ENCODE results near the gene FADS2. TPM values are rescaled to one million over a fixed set of nuclear protein-coding genes. Genes with fewer than 3 reads are reported as not detected.

The FADS2 gene
- total RNA-seq, 2 experiments from 2014 or later, result 0.95 to 2.8 TPM

DNA sequence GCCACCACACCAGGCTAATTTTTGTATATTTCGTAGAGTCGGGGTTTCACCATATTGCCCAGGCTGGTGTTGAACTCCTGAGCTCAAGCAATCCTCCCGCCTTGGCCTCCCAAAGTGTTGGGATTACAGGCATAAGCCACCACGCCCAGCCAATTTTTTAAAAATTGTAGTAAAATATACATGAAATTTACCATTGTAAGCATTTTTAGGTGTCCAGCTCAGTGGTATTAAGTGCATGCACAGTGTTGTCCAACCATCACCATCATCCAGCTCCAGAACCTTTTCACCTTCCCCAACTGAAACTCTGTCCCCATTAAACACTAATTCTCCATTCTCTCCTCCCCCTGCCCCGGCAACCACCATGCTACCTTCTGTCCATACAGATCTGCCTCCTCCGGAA, 54.8 kb downstream of the FADS2 start:
- peaks cover 13% of the 10 kb centered on the region for H3K36me3 ChIP-seq (ENCODE audit: insufficient read depth, low read length)
- H2AFZ ChIP-seq (ENCODE audit: low read length), result no peak overlapping the region
- POLR2A ChIA-PET, result no interaction called here
- intact Hi-C loops (cut with micrococcal nuclease; ENCODE audit: unreplicated experiment), result no loop called here
- no peaks in the 10 kb centered on the region for H4K20me1 ChIP-seq (ENCODE audit: insufficient read depth, low read length)
- DNase-seq (ENCODE audit: low spot score), result no peak
- CTCF ChIA-PET (ENCODE audit: unreplicated experiment), result no interaction called here
- peak overlapping the region; percentile 94 for H3K27ac ChIP-seq (ENCODE audit: low read depth, low read length, poor library complexity, severe bottlenecking)
- peaks cover 67% of the 10 kb centered on the region for H3K4me1 ChIP-seq (ENCODE audit: insufficient read depth, low read length, poor library complexity, severe bottlenecking)
- TF ChIP-seq, protein P1, sequence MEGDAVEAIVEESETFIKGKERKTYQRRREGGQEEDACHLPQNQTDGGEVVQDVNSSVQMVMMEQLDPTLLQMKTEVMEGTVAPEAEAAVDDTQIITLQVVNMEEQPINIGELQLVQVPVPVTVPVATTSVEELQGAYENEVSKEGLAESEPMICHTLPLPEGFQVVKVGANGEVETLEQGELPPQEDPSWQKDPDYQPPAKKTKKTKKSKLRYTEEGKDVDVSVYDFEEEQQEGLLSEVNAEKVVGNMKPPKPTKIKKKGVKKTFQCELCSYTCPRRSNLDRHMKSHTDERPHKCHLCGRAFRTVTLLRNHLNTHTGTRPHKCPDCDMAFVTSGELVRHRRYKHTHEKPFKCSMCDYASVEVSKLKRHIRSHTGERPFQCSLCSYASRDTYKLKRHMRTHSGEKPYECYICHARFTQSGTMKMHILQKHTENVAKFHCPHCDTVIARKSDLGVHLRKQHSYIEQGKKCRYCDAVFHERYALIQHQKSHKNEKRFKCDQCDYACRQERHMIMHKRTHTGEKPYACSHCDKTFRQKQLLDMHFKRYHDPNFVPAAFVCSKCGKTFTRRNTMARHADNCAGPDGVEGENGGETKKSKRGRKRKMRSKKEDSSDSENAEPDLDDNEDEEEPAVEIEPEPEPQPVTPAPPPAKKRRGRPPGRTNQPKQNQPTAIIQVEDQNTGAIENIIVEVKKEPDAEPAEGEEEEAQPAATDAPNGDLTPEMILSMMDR (conservative IDR thresholded peaks at IDR 0.05; ENCODE audit: low read length), result no peak
- no peak for TF ChIP-seq EZH2phosphoT487 (IDR thresholded peaks at IDR 0.05; ENCODE audit: borderline replicate concordance, low read depth, low read length)
- no peaks in the 10 kb centered on the region for H3K9me3 ChIP-seq (ENCODE audit: low read length)
- no TSS peak for BruUV-seq (replicated peaks)
- no peak overlapping the region for H3K4me3 ChIP-seq (ENCODE audit: low read depth, low read length, poor library complexity, severe bottlenecking)
- peaks cover 15% of the 10 kb centered on the region; the same call in 1 of the 2 replicates for H3K79me2 ChIP-seq (ENCODE audit: insufficient read depth, low read depth, low read length)
- no peak overlapping the region for H3K4me2 ChIP-seq (ENCODE audit: low read length)
- no peaks in the 10 kb centered on the region for H3K9me2 ChIP-seq (ENCODE audit: insufficient read depth, low read length)

DNA sequence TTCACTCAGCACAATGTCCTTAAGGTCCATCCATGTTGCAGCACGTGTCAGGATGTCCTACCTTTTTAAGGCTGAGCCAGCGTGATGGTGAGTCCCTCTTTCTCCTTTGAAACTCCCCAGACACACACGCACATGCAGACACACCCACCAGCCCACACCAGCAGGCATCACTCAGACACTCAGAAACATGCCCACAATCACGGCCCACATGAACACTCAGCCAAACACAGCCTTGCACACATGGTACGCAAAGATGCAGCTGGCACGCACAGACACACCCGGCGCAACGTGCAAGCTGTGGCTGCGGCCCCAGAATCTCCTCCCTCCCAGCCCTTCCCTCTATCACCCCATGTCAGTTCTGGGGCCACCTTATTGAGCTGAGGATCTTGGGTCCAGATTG, 55.2 kb downstream of the FADS2 start:
- TF ChIP-seq, protein P1 (conservative IDR thresholded peaks at IDR 0.05; ENCODE audit: low read length), result no peak
- no peak for TF ChIP-seq EZH2phosphoT487 (IDR thresholded peaks at IDR 0.05; ENCODE audit: borderline replicate concordance, low read depth, low read length)

DNA sequence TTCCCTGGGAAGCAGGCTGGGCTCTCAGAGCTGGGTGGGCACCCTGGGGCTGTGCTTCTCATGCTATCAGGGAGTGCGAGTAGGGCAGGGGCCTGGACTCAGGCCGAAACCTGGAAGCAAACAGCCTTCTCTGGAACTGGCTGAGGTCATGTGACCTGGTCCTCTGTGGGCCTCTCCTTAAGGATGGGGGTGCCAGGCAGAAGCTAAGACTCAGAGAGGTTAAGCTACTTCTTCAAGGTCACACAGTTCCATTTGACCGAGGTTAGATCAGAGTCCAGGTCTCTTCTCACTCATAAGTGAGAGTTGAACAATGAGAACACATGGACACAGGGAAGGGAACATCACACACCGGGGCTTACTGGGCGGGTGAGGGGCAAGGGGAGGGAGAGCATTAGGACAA, 55.8 kb downstream of the FADS2 start:
- H3K9me2 ChIP-seq (ENCODE audit: insufficient read depth, low read length), result no peaks in the 10 kb centered on the region
- ChIA-PET POLR2A (interaction anchor here (0.5 kb wide), 1 partner anchor 800 kb away, joined by 6 read pairs; no protein-coding TSS in a partner anchor), CTCF (ENCODE audit: unreplicated experiment) (interaction anchor here (0.9 kb wide), 1 partner anchor 15 kb away, joined by 3 read pairs; no protein-coding TSS in a partner anchor)
- peaks cover 3% of the 10 kb centered on the region for H3K36me3 ChIP-seq (ENCODE audit: insufficient read depth, low read length)
- no peaks in the 10 kb centered on the region for H3K9me3 ChIP-seq (ENCODE audit: low read length)
- no peak overlapping the region for H2AFZ ChIP-seq (ENCODE audit: low read length)
- no peak overlapping the region for H3K27ac ChIP-seq (ENCODE audit: low read depth, low read length, poor library complexity, severe bottlenecking)
- H3K79me2 ChIP-seq (ENCODE audit: insufficient read depth, low read depth, low read length), result peaks cover 11% of the 10 kb centered on the region; the same call in 1 of the 2 replicates
- H4K20me1 ChIP-seq (ENCODE audit: insufficient read depth, low read length), result no peaks in the 10 kb centered on the region
- H3K4me2 ChIP-seq (ENCODE audit: low read length), result no peak overlapping the region
- no peak for DNase-seq (ENCODE audit: low spot score)
- intact Hi-C loops (cut with micrococcal nuclease; ENCODE audit: unreplicated experiment), result no loop called here
- TF ChIP-seq, protein P1 (conservative IDR thresholded peaks at IDR 0.05; ENCODE audit: low read length), result no peak
- TF ChIP-seq EZH2phosphoT487 (IDR thresholded peaks at IDR 0.05; ENCODE audit: borderline replicate concordance, low read depth, low read length), result no peak
- peaks cover 57% of the 10 kb centered on the region for H3K4me1 ChIP-seq (ENCODE audit: insufficient read depth, low read length, poor library complexity, severe bottlenecking)
- H3K4me3 ChIP-seq (ENCODE audit: low read depth, low read length, poor library complexity, severe bottlenecking), result no peak overlapping the region
- no TSS peak for BruUV-seq (replicated peaks)

More for the DNA sequence above, 55.2 kb downstream of the FADS2 start:
- no peak for DNase-seq (ENCODE audit: low spot score)
- no peaks in the 10 kb centered on the region for H3K9me2 ChIP-seq (ENCODE audit: insufficient read depth, low read length)
- H3K4me1 ChIP-seq (ENCODE audit: insufficient read depth, low read length, poor library complexity, severe bottlenecking), result peaks cover 63% of the 10 kb centered on the region
- H3K9me3 ChIP-seq (ENCODE audit: low read length), result no peaks in the 10 kb centered on the region
- peak overlapping the region; percentile 12 for H3K27ac ChIP-seq (ENCODE audit: low read depth, low read length, poor library complexity, severe bottlenecking)
- POLR2A ChIA-PET, result no interaction called here
- CTCF ChIA-PET (ENCODE audit: unreplicated experiment), result interaction anchor here (0.9 kb wide), 1 partner anchor 15 kb away, joined by 3 read pairs; no protein-coding TSS in a partner anchor
- no peak overlapping the region for H2AFZ ChIP-seq (ENCODE audit: low read length)
- H3K79me2 ChIP-seq (ENCODE audit: insufficient read depth, low read depth, low read length), result peaks cover 15% of the 10 kb centered on the region; the same call in 1 of the 2 replicates
- no peaks in the 10 kb centered on the region for H4K20me1 ChIP-seq (ENCODE audit: insufficient read depth, low read length)
- intact Hi-C loops (cut with micrococcal nuclease; ENCODE audit: unreplicated experiment), result no loop called here
- peaks cover 9% of the 10 kb centered on the region for H3K36me3 ChIP-seq (ENCODE audit: insufficient read depth, low read length)
- no peak overlapping the region for H3K4me3 ChIP-seq (ENCODE audit: low read depth, low read length, poor library complexity, severe bottlenecking)
- BruUV-seq (replicated peaks), result no TSS peak
- H3K4me2 ChIP-seq (ENCODE audit: low read length), result no peak overlapping the region

Measured in OCI-LY7 (cell line).